ENCODE data around the gene DAP. TPM values are rescaled to one million over a fixed set of nuclear protein-coding genes. Genes with fewer than 3 reads are reported as not detected.

The DAP gene
- total and polyA plus RNA-seq, 2 of the 13 experiments (the other 11 are each of a cell fraction or from before 2014, with no cell fraction given) = 22.0 to 57.5 TPM

GRCh38 chr5:10680876-10681481 is 80.1 kb downstream of the DAP start (continued):
- TF ChIP-seq ZNF569 (CRISPR knock-in tag; IDR thresholded peaks at IDR 0.05; ENCODE audit: borderline replicate concordance) = no peak
- no peak for TF ChIP-seq SMC3 (IDR thresholded peaks at IDR 0.05; ENCODE audit: low read length)
- TF ChIP-seq THRA (CRISPR knock-in tag; IDR thresholded peaks at IDR 0.05; ENCODE audit: borderline replicate concordance) = no peak
- TF ChIP-seq RBM39 (IDR thresholded peaks at IDR 0.05; ENCODE audit: low read depth, low read length, poor library complexity, severe bottlenecking) = no peak
- TF ChIP-seq ZNF788 (CRISPR knock-in tag; IDR thresholded peaks at IDR 0.05; ENCODE audit: borderline replicate concordance) = no peak
- TF ChIP-seq ZNF550 (CRISPR knock-in tag; IDR thresholded peaks at IDR 0.05; ENCODE audit: borderline replicate concordance) = no peak
- no peak for TF ChIP-seq RFX5 (IDR thresholded peaks at IDR 0.05; ENCODE audit: low read depth, low read length)
- TF ChIP-seq ZNF432 (CRISPR knock-in tag; IDR thresholded peaks at IDR 0.05; ENCODE audit: borderline replicate concordance) = no peak

DNA sequence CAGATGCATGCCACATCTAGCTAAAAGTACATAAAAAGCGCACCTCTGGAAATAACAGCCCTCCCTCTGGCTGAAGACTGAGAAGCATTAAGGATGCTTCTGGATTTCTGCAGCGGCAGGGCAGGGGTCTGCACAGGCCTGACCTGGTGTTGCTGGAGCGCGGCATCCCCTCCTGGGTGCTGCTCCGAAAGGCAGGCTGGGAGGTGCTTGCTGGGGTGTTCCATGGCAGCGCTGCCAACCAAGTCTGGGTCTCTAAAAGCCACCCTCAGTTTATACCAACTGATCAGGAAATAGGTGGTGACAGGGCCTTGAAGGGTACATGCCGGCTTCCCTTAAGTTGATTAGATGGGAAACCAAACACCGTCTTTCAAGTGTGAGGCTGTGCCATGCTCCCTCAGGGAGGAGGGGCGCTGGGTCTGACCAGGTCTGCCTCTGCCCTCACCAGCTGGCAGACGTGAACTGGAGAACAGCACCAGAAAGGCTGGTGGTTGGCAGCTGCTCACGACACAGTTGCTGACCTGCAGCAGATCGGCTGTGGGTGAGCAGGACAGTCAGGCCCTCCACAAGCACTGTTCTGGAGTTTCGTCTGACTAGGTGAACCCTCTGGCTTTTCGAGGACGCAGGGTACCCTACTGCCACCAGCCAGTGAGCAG is 81.6 kb downstream of the DAP start:
- H3K9me3 ChIP-seq (ENCODE audit: low read length) = no peaks in the 10 kb centered on the region
- no peaks in the 10 kb centered on the region for H3K4me1 ChIP-seq (ENCODE audit: insufficient read depth, low read length)
- POLR2A ChIA-PET = no interaction called here
- H3K4me2 ChIP-seq (ENCODE audit: low read depth, low read length) = no peak overlapping the region
- in situ Hi-C loops (cut with HindIII; ENCODE audit: extremely low pct_ligation_motif_present, low pct_unique_long_range_greater_than_20kb) (no loop called here), intact Hi-C loops (cut with micrococcal nuclease; ENCODE audit: unreplicated experiment) (no loop called here)
- H3K4me3 ChIP-seq (replicated peaks in 1 of 3; ENCODE audit: insufficient read depth in 1 of 3, low read depth in 2 of 3, low read length in 3 of 3) = no peak overlapping the region
- H3K27ac ChIP-seq (ENCODE audit: extremely low read length, insufficient read depth, low read length) = no peak overlapping the region
- TF ChIP-seq AGO2 (optimal IDR thresholded peaks at IDR 0.05; ENCODE audit: low read depth, low read length) (peak; percentile 62), GPN1 (CRISPR knock-in tag; IDR thresholded peaks at IDR 0.05; ENCODE audit: borderline replicate concordance) (no peak)
- H4K20me1 ChIP-seq (ENCODE audit: insufficient read depth, low read length) = no peaks in the 10 kb centered on the region
- WGBS (ENCODE audit: low lambda C conversion rate) = 100% methylated on average over 12 of the region's 15 CpGs
- no peak overlapping the region for H2AFZ ChIP-seq (ENCODE audit: low read length)
- CTCF ChIA-PET (ENCODE audit: low intra/inter-chr PET ratio, low total read pairs) = no interaction called here
- DNase-seq (ENCODE audit: low spot score) (no peak), ATAC-seq (no peak), FAIRE-seq (no peak)
- no peaks in the 10 kb centered on the region for H3K27me3 ChIP-seq (ENCODE audit: control insufficient read depth in 1 of 2, insufficient read depth in 2 of 2, low read length in 2 of 2)
- BruUV-seq (replicated peaks) = no TSS peak
- H3K79me2 ChIP-seq (ENCODE audit: insufficient read depth, low read length) = no peaks in the 10 kb centered on the region
- H3K36me3 ChIP-seq (replicated peaks in 1 of 2; ENCODE audit: control insufficient read depth in 1 of 2, insufficient read depth in 2 of 2, low read length in 2 of 2) = peaks cover 28 to 48% of the 10 kb centered on the region in 2 experiments
- H3K9ac ChIP-seq (ENCODE audit: insufficient read depth, low read depth, low read length) = no peak overlapping the region

Measured in HepG2 (cell line).